ENCODE results near the gene SDHAF2. TPM values are rescaled to one million over a fixed set of nuclear protein-coding genes. Genes with fewer than 3 reads are reported as not detected.

Gene SDHAF2
- total RNA-seq, 3 donors from 2014 or later, result 38.9 to 42.3 (median 42.1) TPM

DNA sequence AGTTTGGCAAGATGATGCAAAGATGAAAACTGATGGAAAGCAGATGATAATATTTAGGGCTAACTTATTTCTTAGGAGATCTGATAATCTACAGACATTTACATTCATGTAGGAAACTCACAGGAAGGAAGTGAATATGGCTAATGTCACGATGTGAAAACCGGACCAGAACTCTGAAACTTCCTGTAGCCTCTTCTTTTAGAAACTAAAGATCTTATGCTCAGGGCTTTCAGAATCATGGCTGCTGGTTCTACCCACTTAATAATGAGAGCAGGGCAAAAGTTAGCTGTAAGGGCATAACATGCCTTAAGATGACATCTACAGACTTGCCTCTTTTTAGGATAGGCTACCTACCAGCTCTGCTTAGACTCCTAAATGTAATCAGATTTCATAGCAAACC, 15.4 kb upstream of the SDHAF2 start:
- ATAC-seq, result no peak
- DNase-seq, result no peak
- TF ChIP-seq, protein P1, sequence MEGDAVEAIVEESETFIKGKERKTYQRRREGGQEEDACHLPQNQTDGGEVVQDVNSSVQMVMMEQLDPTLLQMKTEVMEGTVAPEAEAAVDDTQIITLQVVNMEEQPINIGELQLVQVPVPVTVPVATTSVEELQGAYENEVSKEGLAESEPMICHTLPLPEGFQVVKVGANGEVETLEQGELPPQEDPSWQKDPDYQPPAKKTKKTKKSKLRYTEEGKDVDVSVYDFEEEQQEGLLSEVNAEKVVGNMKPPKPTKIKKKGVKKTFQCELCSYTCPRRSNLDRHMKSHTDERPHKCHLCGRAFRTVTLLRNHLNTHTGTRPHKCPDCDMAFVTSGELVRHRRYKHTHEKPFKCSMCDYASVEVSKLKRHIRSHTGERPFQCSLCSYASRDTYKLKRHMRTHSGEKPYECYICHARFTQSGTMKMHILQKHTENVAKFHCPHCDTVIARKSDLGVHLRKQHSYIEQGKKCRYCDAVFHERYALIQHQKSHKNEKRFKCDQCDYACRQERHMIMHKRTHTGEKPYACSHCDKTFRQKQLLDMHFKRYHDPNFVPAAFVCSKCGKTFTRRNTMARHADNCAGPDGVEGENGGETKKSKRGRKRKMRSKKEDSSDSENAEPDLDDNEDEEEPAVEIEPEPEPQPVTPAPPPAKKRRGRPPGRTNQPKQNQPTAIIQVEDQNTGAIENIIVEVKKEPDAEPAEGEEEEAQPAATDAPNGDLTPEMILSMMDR (IDR thresholded peaks at IDR 0.05), result no peak

DNA sequence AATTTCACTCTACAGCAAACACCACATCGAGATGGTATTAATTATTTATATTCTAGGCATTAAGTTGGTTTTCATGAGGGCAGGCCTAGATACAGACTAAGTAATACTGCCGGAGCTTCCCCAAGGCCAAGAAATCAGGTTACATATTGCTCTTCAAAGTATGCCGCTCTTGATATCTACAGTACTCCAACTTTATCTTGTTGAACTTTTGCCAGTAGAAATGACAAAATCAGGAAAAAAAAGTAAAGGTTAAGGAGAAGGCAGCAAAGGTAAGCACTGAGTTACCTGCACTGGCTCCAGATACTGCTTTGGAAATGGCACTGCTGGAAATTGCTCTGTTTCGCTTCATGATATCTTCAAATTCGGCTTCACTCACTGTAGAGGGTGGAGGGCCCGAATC, 14.5 kb upstream of the SDHAF2 start:
- intact Hi-C loops (cut with DNase I, micrococcal nuclease), result no loop called here
- DNase-seq (no peak), ATAC-seq (no peak)
- Histone ChIP-seq H3K9me3 (no peaks in the 10 kb centered on the region), H3K36me3 (ENCODE audit: low read depth) (peaks cover 17% of the 10 kb centered on the region), H3K4me3 (no peak overlapping the region), H3K4me1 (ENCODE audit: low read depth) (no peaks in the 10 kb centered on the region)
- TF ChIP-seq, protein P1 (IDR thresholded peaks at IDR 0.05), result no peak

More for the DNA sequence above, 15.4 kb upstream of the SDHAF2 start:
- Histone ChIP-seq H3K4me1 (ENCODE audit: low read depth) (no peaks in the 10 kb centered on the region), H3K4me3 (no peak overlapping the region), H3K9me3 (no peaks in the 10 kb centered on the region), H3K36me3 (ENCODE audit: low read depth) (peaks cover 19% of the 10 kb centered on the region)
- intact Hi-C loops (cut with DNase I, micrococcal nuclease), result no loop called here

DNA sequence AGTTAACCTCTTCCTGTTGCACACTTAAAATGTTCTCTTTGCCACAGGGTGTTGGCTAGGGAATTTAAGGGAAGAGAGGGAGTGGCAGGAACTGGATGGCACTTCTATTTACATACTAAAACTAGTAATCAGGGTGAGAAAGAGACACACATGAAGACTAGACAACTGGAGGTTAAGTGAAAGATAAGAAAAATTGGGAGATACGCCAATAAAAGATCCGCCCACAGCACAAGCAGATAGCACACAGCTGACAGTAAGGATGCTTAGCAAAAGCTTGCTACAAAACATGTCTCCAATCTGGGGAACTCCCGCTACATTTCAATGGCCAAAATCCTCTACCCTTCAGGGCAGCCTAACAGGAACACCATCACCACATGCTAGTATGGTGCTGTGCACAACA, 13.0 kb upstream of the SDHAF2 start:
- ATAC-seq, result no peak
- Histone ChIP-seq H3K36me3 (ENCODE audit: low read depth) (peaks cover 8% of the 10 kb centered on the region), H3K9me3 (no peaks in the 10 kb centered on the region), H3K4me3 (no peak overlapping the region), H3K4me1 (ENCODE audit: low read depth) (no peaks in the 10 kb centered on the region)
- no peak for DNase-seq
- TF ChIP-seq, protein P1 (IDR thresholded peaks at IDR 0.05), result no peak
- intact Hi-C loops (cut with DNase I, micrococcal nuclease), result no loop called here

DNA sequence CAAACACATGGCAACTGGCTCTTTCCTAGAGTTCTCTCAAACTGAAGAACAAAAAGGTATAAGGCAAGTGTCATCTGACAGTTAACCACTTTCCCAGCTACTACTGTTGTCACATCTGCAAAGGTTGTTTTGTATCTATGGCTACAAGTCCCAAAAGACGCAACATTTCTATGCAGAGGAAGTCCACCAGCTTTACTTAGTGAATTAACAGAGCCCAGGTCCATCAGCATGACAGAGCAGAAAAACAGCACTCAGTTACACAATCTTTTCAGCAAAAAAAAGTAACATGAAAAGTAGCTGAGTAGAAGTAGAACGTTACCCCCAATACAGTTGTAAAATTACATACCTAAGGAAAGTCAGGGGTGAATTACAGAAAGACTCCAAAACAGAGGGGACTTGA, 12.3 kb upstream of the SDHAF2 start:
- ATAC-seq (no peak), DNase-seq (no peak)
- Histone ChIP-seq H3K4me3 (no peak overlapping the region), H3K36me3 (ENCODE audit: low read depth) (peaks cover 8% of the 10 kb centered on the region), H3K9me3 (no peaks in the 10 kb centered on the region), H3K4me1 (ENCODE audit: low read depth) (no peaks in the 10 kb centered on the region)
- intact Hi-C loops (cut with DNase I, micrococcal nuclease), result no loop called here
- TF ChIP-seq, protein P1 (IDR thresholded peaks at IDR 0.05), result no peak

DNA sequence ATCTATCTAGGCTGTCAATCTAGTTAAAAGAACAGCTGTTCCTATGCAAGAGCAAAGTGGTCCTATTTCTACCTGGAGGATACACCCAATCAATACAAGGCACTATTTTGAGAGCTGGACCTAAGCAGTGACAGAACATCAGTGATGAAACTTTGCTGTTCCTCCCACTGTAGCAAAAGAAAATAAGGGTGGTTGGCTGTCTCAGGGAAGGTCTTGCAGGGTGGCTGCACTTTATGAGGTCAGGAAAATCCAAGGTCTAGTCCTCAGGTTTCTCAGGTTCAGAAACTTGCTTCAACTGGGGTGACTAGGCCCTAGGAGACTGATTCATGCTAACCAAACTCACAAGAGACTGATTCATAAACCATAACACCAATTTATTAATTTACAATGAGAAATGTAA, 11.8 kb upstream of the SDHAF2 start:
- ATAC-seq (no peak), DNase-seq (no peak)
- Histone ChIP-seq H3K9me3 (no peaks in the 10 kb centered on the region), H3K4me3 (no peak overlapping the region), H3K36me3 (ENCODE audit: low read depth) (peaks cover 8% of the 10 kb centered on the region), H3K4me1 (ENCODE audit: low read depth) (no peaks in the 10 kb centered on the region)
- intact Hi-C loops (cut with DNase I, micrococcal nuclease), result no loop called here
- TF ChIP-seq, protein P1 (IDR thresholded peaks at IDR 0.05), result no peak

DNA sequence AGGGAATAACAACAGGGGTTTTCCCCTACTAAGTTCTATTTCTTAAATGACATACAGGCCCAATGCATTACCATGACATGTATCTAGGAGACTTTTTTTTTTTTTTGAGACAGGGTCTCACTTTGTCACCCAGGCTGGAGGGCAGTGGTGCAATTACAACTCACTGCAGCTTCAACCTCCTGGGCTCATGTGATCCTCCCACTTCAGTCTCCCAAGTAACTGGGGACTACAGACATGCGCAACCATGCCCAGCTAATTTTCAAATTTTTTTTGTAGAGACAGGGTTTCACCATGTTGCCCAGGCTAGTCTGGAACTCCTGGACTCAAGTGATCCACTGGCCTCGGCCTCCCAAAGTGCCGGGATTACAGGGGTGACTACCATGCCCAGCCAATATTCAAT, 7.7 kb upstream of the SDHAF2 start:
- TF ChIP-seq, protein P1 (IDR thresholded peaks at IDR 0.05), result no peak
- DNase-seq, result no peak
- Histone ChIP-seq H3K9me3 (no peaks in the 10 kb centered on the region), H3K36me3 (ENCODE audit: low read depth) (peaks cover 13% of the 10 kb centered on the region), H3K4me3 (no peak overlapping the region), H3K4me1 (ENCODE audit: low read depth) (no peaks in the 10 kb centered on the region)
- intact Hi-C loops (cut with DNase I, micrococcal nuclease), result no loop called here
- ATAC-seq, result no peak

Measured in mucosa of descending colon (tissue), 3 donors.